Measurements from ENCODE around the gene KIDINS220. TPM values are rescaled to one million over a fixed set of nuclear protein-coding genes. Genes with fewer than 3 reads are reported as not detected.

The KIDINS220 gene
- total and polyA plus RNA-seq, 2 of the 13 experiments (the other 11 are each of a cell fraction or from before 2014, with no cell fraction given): 25.2 to 32.3 TPM

DNA sequence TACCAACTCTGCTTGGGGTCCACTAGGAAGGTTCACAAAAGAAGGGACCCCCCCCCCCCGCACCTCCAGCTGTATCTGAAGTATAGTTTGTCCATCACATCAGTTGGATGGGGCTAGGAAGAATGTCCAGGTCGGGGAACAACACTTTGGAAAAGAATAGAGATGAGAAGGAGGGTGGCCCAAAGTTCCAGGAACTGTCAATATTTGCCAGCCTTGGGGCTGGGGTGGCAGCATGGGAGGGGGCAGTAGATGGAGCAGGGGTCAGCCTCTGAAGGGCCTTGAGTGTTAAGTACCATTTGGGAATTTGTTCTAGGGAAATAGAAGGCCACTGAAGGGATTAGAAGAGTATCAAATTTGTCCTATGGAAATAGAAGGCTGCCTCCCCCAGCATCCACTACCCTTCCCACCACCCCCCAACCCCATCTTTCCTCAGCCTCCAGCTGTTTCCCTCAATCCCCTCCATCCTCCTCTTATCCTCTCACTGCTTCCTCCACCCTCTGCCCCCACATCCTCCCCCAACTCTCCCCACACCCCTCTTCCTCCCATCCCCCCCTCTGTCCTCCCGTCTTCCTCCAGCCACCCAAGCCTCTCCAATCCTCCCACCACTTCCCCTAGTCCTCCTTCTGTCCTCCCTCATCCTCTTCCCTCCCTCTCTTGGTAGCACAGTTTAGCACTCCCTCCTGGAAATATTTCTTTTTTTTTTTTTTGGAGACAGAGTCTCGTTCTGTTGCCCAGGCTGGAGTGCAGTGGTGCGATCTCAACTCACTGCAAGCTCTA, 2.0 kb upstream of the KIDINS220 start (continued):
- no peak; the same call in 1 of the 2 replicates for TF ChIP-seq ETV5 (CRISPR knock-in tag; IDR thresholded peaks at IDR 0.05; ENCODE audit: borderline replicate concordance)
- peak; percentile 60 for TF ChIP-seq PPARG (CRISPR knock-in tag; conservative IDR thresholded peaks at IDR 0.05)
- TF ChIP-seq ZNF589 (CRISPR knock-in tag; conservative IDR thresholded peaks at IDR 0.05): no peak
- no peak for TF ChIP-seq ZSCAN20 (CRISPR knock-in tag; IDR thresholded peaks at IDR 0.05; ENCODE audit: borderline replicate concordance)
- 0 out of 2 replicates have a peak, but pooled peaks have one; percentile 2 for TF ChIP-seq POGZ (CRISPR knock-in tag; IDR thresholded peaks at IDR 0.05)
- TF ChIP-seq, protein P1, sequence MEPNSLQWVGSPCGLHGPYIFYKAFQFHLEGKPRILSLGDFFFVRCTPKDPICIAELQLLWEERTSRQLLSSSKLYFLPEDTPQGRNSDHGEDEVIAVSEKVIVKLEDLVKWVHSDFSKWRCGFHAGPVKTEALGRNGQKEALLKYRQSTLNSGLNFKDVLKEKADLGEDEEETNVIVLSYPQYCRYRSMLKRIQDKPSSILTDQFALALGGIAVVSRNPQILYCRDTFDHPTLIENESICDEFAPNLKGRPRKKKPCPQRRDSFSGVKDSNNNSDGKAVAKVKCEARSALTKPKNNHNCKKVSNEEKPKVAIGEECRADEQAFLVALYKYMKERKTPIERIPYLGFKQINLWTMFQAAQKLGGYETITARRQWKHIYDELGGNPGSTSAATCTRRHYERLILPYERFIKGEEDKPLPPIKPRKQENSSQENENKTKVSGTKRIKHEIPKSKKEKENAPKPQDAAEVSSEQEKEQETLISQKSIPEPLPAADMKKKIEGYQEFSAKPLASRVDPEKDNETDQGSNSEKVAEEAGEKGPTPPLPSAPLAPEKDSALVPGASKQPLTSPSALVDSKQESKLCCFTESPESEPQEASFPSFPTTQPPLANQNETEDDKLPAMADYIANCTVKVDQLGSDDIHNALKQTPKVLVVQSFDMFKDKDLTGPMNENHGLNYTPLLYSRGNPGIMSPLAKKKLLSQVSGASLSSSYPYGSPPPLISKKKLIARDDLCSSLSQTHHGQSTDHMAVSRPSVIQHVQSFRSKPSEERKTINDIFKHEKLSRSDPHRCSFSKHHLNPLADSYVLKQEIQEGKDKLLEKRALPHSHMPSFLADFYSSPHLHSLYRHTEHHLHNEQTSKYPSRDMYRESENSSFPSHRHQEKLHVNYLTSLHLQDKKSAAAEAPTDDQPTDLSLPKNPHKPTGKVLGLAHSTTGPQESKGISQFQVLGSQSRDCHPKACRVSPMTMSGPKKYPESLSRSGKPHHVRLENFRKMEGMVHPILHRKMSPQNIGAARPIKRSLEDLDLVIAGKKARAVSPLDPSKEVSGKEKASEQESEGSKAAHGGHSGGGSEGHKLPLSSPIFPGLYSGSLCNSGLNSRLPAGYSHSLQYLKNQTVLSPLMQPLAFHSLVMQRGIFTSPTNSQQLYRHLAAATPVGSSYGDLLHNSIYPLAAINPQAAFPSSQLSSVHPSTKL (CRISPR knock-in tag; IDR thresholded peaks at IDR 0.05): peak; percentile 69
- TF ChIP-seq RCOR2 (CRISPR knock-in tag; IDR thresholded peaks at IDR 0.05): 0 out of 2 replicates have a peak, but pooled peaks have one; percentile 20
- TF ChIP-seq HDAC2 (CRISPR knock-in tag; IDR thresholded peaks at IDR 0.05): peak; percentile 38; the same call in 1 of the 2 replicates
- TF ChIP-seq, protein P2, sequence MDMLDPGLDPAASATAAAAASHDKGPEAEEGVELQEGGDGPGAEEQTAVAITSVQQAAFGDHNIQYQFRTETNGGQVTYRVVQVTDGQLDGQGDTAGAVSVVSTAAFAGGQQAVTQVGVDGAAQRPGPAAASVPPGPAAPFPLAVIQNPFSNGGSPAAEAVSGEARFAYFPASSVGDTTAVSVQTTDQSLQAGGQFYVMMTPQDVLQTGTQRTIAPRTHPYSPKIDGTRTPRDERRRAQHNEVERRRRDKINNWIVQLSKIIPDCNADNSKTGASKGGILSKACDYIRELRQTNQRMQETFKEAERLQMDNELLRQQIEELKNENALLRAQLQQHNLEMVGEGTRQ (IDR thresholded peaks at IDR 0.05; ENCODE audit: low read depth, low read length): no peak
- TF ChIP-seq, protein P2 (CRISPR knock-in tag; IDR thresholded peaks at IDR 0.05; ENCODE audit: borderline replicate concordance): no peak
- TF ChIP-seq FOXA1 (IDR thresholded peaks at IDR 0.05): no peak
- peak; percentile 51; the same call in 1 of the 2 replicates for TF ChIP-seq FOXA1 (CRISPR knock-in tag; IDR thresholded peaks at IDR 0.05)
- TF ChIP-seq, protein P3, sequence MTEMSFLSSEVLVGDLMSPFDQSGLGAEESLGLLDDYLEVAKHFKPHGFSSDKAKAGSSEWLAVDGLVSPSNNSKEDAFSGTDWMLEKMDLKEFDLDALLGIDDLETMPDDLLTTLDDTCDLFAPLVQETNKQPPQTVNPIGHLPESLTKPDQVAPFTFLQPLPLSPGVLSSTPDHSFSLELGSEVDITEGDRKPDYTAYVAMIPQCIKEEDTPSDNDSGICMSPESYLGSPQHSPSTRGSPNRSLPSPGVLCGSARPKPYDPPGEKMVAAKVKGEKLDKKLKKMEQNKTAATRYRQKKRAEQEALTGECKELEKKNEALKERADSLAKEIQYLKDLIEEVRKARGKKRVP (CRISPR knock-in tag; IDR thresholded peaks at IDR 0.05): no peak
- TF ChIP-seq ZBTB7B (CRISPR knock-in tag; IDR thresholded peaks at IDR 0.05): 0 out of 2 replicates have a peak, but pooled peaks have one; percentile 42
- peak; percentile 76 for TF ChIP-seq FOXA3 (CRISPR knock-in tag; IDR thresholded peaks at IDR 0.05)
- TF ChIP-seq NR2F1 (CRISPR knock-in tag; IDR thresholded peaks at IDR 0.05): peak in 1 of 2 experiments; percentile 20; a peak in 1 of 4 replicates
- TF ChIP-seq, protein P4, sequence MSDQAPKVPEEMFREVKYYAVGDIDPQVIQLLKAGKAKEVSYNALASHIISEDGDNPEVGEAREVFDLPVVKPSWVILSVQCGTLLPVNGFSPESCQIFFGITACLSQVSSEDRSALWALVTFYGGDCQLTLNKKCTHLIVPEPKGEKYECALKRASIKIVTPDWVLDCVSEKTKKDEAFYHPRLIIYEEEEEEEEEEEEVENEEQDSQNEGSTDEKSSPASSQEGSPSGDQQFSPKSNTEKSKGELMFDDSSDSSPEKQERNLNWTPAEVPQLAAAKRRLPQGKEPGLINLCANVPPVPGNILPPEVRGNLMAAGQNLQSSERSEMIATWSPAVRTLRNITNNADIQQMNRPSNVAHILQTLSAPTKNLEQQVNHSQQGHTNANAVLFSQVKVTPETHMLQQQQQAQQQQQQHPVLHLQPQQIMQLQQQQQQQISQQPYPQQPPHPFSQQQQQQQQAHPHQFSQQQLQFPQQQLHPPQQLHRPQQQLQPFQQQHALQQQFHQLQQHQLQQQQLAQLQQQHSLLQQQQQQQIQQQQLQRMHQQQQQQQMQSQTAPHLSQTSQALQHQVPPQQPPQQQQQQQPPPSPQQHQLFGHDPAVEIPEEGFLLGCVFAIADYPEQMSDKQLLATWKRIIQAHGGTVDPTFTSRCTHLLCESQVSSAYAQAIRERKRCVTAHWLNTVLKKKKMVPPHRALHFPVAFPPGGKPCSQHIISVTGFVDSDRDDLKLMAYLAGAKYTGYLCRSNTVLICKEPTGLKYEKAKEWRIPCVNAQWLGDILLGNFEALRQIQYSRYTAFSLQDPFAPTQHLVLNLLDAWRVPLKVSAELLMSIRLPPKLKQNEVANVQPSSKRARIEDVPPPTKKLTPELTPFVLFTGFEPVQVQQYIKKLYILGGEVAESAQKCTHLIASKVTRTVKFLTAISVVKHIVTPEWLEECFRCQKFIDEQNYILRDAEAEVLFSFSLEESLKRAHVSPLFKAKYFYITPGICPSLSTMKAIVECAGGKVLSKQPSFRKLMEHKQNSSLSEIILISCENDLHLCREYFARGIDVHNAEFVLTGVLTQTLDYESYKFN (CRISPR knock-in tag; conservative IDR thresholded peaks at IDR 0.05): peak; percentile 61
- TF ChIP-seq SOX13 (IDR thresholded peaks at IDR 0.05): peak; percentile 58
- TF ChIP-seq SOX13 (CRISPR knock-in tag; conservative IDR thresholded peaks at IDR 0.05 in 1 of 2, IDR thresholded peaks at IDR 0.05 in 1 of 2): peak in 1 of 2 experiments; percentile 84; a peak in 2 of 4 replicates

Measured in HepG2 (cell line).